Stimulated activated CD4-positive, alpha-beta T cell treated with anti-CD3 and anti-CD28 coated beads, Interleukin-1b, Interleukin-23, amount 100 ng/mL, for 4 hours (primary cell): ENCODE measurements around the gene ZNF814.
A peak's percentile ranks its signal among the peaks of the same experiment; 100 is the strongest.
"Not testable (repeated sequence)": the region's sequence is repeated elsewhere in the genome, so short reads cannot be mapped to it uniquely, and the experiment has no call there.

Experiments
- DNase-seq, 2 donors: peaks; one replicate each; pipeline ENCODE4 v3.0.0-alpha.2; 2020; ENCODE audit warnings: low read depth in 2 of 2

Gene ZNF814

GRCh38 chr19:57888560-57889231 lies at the start of gene ZNF814:
ZNF814 (minus strand) TSS chr19:57889037; CDS start chr19:57888802, 235 bp downstream.
- peak; percentile 62 to 73 for DNase-seq

GRCh38 chr19:57935731-57936130 lies 46.9 kb upstream of the ZNF814 start:
- DNase-seq = no peak

GRCh38 chr19:57934820-57935665 lies 46.2 kb upstream of the ZNF814 start, which contains the start of gene ZNF418:
ZNF418 (minus strand) TSS chr19:57935402; CDS start chr19:57933822, 1,580 bp downstream.
- DNase-seq = no peak

GRCh38 chr19:57927587-57927986 lies 38.8 kb upstream of the ZNF814 start:
- DNase-seq = no peak

- DNase-seq = peak; percentile 59 to 69
Measured at GRCh38 chr19:57916168-57916995, 27.5 kb upstream of the ZNF814 start, which contains the start of gene ZNF417. ZNF417 (minus strand) TSS chr19:57916592; CDS start chr19:57916411, 181 bp downstream.

- no peak for DNase-seq
Measured at GRCh38 chr19:57914531-57914930, 25.7 kb upstream of the ZNF814 start.

GRCh38 chr19:57907394-57907793 lies 18.6 kb upstream of the ZNF814 start:
- DNase-seq = no peak

GRCh38 chr19:57905258-57905657 lies 16.4 kb upstream of the ZNF814 start:
- no peak for DNase-seq

- no peak for DNase-seq
Measured at GRCh38 chr19:57903618-57904184, 14.9 kb upstream of the ZNF814 start.

- no peak for DNase-seq
Measured at GRCh38 chr19:57900311-57900710, 11.5 kb upstream of the ZNF814 start.

GRCh38 chr19:57890706-57891105 lies 1.9 kb upstream of the ZNF814 start:
- DNase-seq = not testable (repeated sequence)

- DNase-seq = peak in 1 of 2 donors; percentile 0
Measured at GRCh38 chr19:57888107-57888559, 704 bp downstream of the ZNF814 start.

GRCh38 chr19:57887195-57887941 lies 1.5 kb downstream of the ZNF814 start:
- no peak for DNase-seq

GRCh38 chr19:57886046-57886445 lies 2.8 kb downstream of the ZNF814 start:
- no peak for DNase-seq

- DNase-seq = not testable (repeated sequence)
Measured at GRCh38 chr19:57873883-57874799, 14.7 kb downstream of the ZNF814 start.

GRCh38 chr19:57872450-57872849 lies 16.4 kb downstream of the ZNF814 start:
- no peak for DNase-seq

- no peak for DNase-seq
Measured at GRCh38 chr19:57870225-57870624, 18.6 kb downstream of the ZNF814 start.

GRCh38 chr19:57869655-57870054 lies 19.2 kb downstream of the ZNF814 start:
- DNase-seq = not testable (repeated sequence)

- no peak for DNase-seq
Measured at GRCh38 chr19:57867868-57868492, 20.9 kb downstream of the ZNF814 start.
